Measurements from ENCODE around the gene DIPK1B. TPM values are rescaled to one million over a fixed set of nuclear protein-coding genes. Genes with fewer than 3 reads are reported as not detected.

Gene DIPK1B
- total RNA-seq, 4 donors from 2014 or later: 5.4 to 37.9 (median 15.8) TPM

GRCh38 chr9:136694163-136694871, 18.1 kb upstream of the DIPK1B start:
- peaks cover 0 to 13% of the 10 kb centered on the region in 2 donors for H3K27me3 ChIP-seq
- no peaks in the 10 kb centered on the region for H3K9me3 ChIP-seq
- 21 to 36% methylated on average over 26 to 29 of the region's 32 CpGs for WGBS, 2 donors
- peaks cover 0 to 44% (median 4%) of the 10 kb centered on the region in 4 donors for H3K4me1 ChIP-seq
- H3K36me3 ChIP-seq: no peaks in the 10 kb centered on the region
- no peak overlapping the region for H3K27ac ChIP-seq
- no peak overlapping the region for H3K4me3 ChIP-seq
- TF ChIP-seq POLR2A (IDR thresholded peaks at IDR 0.05): no peak
- TF ChIP-seq, protein P1, sequence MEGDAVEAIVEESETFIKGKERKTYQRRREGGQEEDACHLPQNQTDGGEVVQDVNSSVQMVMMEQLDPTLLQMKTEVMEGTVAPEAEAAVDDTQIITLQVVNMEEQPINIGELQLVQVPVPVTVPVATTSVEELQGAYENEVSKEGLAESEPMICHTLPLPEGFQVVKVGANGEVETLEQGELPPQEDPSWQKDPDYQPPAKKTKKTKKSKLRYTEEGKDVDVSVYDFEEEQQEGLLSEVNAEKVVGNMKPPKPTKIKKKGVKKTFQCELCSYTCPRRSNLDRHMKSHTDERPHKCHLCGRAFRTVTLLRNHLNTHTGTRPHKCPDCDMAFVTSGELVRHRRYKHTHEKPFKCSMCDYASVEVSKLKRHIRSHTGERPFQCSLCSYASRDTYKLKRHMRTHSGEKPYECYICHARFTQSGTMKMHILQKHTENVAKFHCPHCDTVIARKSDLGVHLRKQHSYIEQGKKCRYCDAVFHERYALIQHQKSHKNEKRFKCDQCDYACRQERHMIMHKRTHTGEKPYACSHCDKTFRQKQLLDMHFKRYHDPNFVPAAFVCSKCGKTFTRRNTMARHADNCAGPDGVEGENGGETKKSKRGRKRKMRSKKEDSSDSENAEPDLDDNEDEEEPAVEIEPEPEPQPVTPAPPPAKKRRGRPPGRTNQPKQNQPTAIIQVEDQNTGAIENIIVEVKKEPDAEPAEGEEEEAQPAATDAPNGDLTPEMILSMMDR (IDR thresholded peaks at IDR 0.05): peak; percentile 55 to 68 (median 61)
- no peak for TF ChIP-seq EP300 (IDR thresholded peaks at IDR 0.05)
- peak in 1 of 2 donors; percentile 37 for DNase-seq (ENCODE audit: low spot score in 2 of 2)

- H3K4me1 ChIP-seq: peaks cover 0 to 39% (median 4%) of the 10 kb centered on the region in 4 donors
- TF ChIP-seq, protein P1 (IDR thresholded peaks at IDR 0.05): no peak
- no peak for TF ChIP-seq EP300 (IDR thresholded peaks at IDR 0.05)
- TF ChIP-seq POLR2A (IDR thresholded peaks at IDR 0.05): no peak
- H3K27ac ChIP-seq: no peak overlapping the region
- H3K36me3 ChIP-seq: no peaks in the 10 kb centered on the region
- DNase-seq (ENCODE audit: low spot score in 2 of 2): no peak
- peaks cover 0 to 17% of the 10 kb centered on the region in 2 donors for H3K27me3 ChIP-seq
- no peak overlapping the region for H3K4me3 ChIP-seq
- 90 to 94% methylated on average over 11 of the region's 11 CpGs for WGBS, 2 donors
- H3K9me3 ChIP-seq: no peaks in the 10 kb centered on the region
These were observed 17.5 kb upstream of the DIPK1B start for GRCh38 chr9:136694872-136695247.

GRCh38 chr9:136695435-136695895, 16.9 kb upstream of the DIPK1B start:
- Histone ChIP-seq H3K9me3 (no peaks in the 10 kb centered on the region), H3K4me3 (no peak overlapping the region), H3K27ac (peak overlapping the region in 1 of 4 donors; percentile 4), H3K4me1 (peaks cover 0 to 34% (median 3%) of the 10 kb centered on the region in 4 donors), H3K27me3 (peaks cover 0 to 23% of the 10 kb centered on the region in 2 donors), H3K36me3 (no peaks in the 10 kb centered on the region)
- TF ChIP-seq EP300 (IDR thresholded peaks at IDR 0.05) (no peak), POLR2A (IDR thresholded peaks at IDR 0.05) (no peak)
- TF ChIP-seq, protein P1 (IDR thresholded peaks at IDR 0.05): no peak
- WGBS, 2 donors: 57 to 83% methylated on average over 6 to 8 of the region's 10 CpGs
- no peak for DNase-seq (ENCODE audit: low spot score in 2 of 2)

- Histone ChIP-seq H3K4me1 (peaks cover 0 to 29% (median 2%) of the 10 kb centered on the region in 4 donors), H3K27ac (no peak overlapping the region), H3K9me3 (no peaks in the 10 kb centered on the region), H3K27me3 (peaks cover 0 to 28% of the 10 kb centered on the region in 2 donors), H3K4me3 (no peak overlapping the region), H3K36me3 (no peaks in the 10 kb centered on the region)
- WGBS, 2 donors: 84 to 87% methylated on average over 8 to 23 of the region's 23 CpGs
- TF ChIP-seq, protein P1 (IDR thresholded peaks at IDR 0.05): no peak
- no peak for TF ChIP-seq POLR2A (IDR thresholded peaks at IDR 0.05)
- TF ChIP-seq EP300 (IDR thresholded peaks at IDR 0.05): no peak
- no peak for DNase-seq (ENCODE audit: low spot score in 2 of 2)
These were observed 16.4 kb upstream of the DIPK1B start for GRCh38 chr9:136695955-136696354.

DNA sequence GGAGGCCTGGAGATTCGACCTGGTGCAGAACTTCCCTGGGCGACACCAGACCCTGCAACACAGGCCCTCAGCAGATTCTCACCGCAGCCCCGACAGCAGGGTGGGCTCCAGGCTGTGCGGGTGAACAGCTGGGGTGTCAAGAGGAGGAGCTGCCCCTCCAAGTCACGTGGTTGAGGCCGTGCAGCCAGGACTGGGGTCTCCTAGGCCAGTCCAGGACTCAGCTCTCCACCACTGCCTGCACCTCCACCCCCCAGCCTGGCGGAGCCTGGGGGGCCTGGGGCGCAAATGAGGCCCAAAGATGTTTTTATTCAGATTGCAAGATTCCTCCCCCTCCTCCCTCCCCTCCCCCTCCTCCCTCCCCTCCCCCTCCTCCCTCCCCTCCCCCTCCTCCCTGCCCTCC, 15.9 kb upstream of the DIPK1B start:
- H3K4me1 ChIP-seq: peaks cover 0 to 25% (median 2%) of the 10 kb centered on the region in 4 donors
- H3K27me3 ChIP-seq: peaks cover 0 to 33% of the 10 kb centered on the region in 2 donors
- H3K9me3 ChIP-seq: no peaks in the 10 kb centered on the region
- DNase-seq (ENCODE audit: low spot score in 2 of 2): no peak
- no peak overlapping the region for H3K27ac ChIP-seq
- no peak overlapping the region for H3K4me3 ChIP-seq
- no peak for TF ChIP-seq EP300 (IDR thresholded peaks at IDR 0.05)
- TF ChIP-seq, protein P1 (IDR thresholded peaks at IDR 0.05): no peak
- TF ChIP-seq POLR2A (IDR thresholded peaks at IDR 0.05): no peak
- no peaks in the 10 kb centered on the region for H3K36me3 ChIP-seq
- 61 to 80% methylated on average over 4 to 9 of the region's 9 CpGs for WGBS, 2 donors
